ENCODE measurements around the gene SASH1. TPM values are rescaled to one million over a fixed set of nuclear protein-coding genes. Genes with fewer than 3 reads are reported as not detected.

The SASH1 gene
- total and polyA plus RNA-seq, 9 of the 15 experiments (the other 6 are each of a cell fraction or from before 2014, with no cell fraction given) = 0.35 to 3.5 (median 1.6) TPM

DNA sequence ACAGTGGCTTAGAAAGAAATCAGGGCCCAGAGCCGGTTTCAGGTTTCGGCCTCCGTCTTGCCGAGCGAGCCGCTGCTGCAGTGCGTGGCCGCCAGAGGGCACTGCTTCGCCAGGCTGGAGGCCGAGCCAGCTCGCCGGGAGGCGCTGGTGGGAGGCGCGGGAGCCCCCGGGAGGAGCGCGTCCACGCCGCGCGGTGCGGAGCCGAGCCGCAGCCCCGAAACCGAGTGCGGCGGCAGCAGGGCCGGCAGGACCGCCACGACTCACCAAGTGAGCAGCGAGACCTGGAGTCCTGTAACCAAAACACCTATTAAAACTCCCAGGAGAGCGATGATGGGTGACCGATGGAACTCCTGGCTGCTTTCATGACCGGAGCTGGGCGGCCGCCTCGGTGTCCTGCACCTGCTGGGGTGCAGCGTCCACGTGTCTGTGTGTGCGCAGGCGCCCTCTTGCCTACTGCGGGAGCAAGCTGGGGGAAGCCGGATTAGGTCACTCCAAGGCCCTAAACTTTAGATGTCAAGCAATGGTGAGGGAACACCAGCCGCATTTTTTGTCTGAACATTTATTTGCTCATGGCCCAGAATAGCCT is 217.3 kb downstream of the SASH1 start (continued):
- TF ChIP-seq FOXJ2 (tag; IDR thresholded peaks at IDR 0.05) (no peak), CREB1 (IDR thresholded peaks at IDR 0.05) (no peak), CREB1 (CRISPR knock-in tag; IDR thresholded peaks at IDR 0.05) (no peak), SMAD2 (IDR thresholded peaks at IDR 0.05; ENCODE audit: low read depth, low read length) (no peak), ZNF165 (CRISPR knock-in tag; IDR thresholded peaks at IDR 0.05; ENCODE audit: borderline replicate concordance) (no peak), IRF2 (CRISPR knock-in tag; IDR thresholded peaks at IDR 0.05) (0 out of 2 replicates have a peak, but pooled peaks have one; percentile 32), ZFX (CRISPR knock-in tag; IDR thresholded peaks at IDR 0.05) (no peak), RBM14 (IDR thresholded peaks at IDR 0.05; ENCODE audit: borderline replicate concordance, insufficient read depth, low read depth, low read length) (no peak), HNRNPK (IDR thresholded peaks at IDR 0.05; ENCODE audit: low read depth, low read length, poor library complexity, severe bottlenecking) (no peak), RFX5 (IDR thresholded peaks at IDR 0.05; ENCODE audit: low read depth, low read length) (no peak), DPF2 (IDR thresholded peaks at IDR 0.05) (no peak), EWSR1 (IDR thresholded peaks at IDR 0.05; ENCODE audit: borderline replicate concordance, low read depth, partially characterized antibody) (no peak), DACH1 (IDR thresholded peaks at IDR 0.05; ENCODE audit: partially characterized antibody) (no peak), RHOXF2B (CRISPR knock-in tag; conservative IDR thresholded peaks at IDR 0.05) (no peak), PRMT5 (CRISPR knock-in tag; IDR thresholded peaks at IDR 0.05) (no peak)
- TF ChIP-seq, protein P1, sequence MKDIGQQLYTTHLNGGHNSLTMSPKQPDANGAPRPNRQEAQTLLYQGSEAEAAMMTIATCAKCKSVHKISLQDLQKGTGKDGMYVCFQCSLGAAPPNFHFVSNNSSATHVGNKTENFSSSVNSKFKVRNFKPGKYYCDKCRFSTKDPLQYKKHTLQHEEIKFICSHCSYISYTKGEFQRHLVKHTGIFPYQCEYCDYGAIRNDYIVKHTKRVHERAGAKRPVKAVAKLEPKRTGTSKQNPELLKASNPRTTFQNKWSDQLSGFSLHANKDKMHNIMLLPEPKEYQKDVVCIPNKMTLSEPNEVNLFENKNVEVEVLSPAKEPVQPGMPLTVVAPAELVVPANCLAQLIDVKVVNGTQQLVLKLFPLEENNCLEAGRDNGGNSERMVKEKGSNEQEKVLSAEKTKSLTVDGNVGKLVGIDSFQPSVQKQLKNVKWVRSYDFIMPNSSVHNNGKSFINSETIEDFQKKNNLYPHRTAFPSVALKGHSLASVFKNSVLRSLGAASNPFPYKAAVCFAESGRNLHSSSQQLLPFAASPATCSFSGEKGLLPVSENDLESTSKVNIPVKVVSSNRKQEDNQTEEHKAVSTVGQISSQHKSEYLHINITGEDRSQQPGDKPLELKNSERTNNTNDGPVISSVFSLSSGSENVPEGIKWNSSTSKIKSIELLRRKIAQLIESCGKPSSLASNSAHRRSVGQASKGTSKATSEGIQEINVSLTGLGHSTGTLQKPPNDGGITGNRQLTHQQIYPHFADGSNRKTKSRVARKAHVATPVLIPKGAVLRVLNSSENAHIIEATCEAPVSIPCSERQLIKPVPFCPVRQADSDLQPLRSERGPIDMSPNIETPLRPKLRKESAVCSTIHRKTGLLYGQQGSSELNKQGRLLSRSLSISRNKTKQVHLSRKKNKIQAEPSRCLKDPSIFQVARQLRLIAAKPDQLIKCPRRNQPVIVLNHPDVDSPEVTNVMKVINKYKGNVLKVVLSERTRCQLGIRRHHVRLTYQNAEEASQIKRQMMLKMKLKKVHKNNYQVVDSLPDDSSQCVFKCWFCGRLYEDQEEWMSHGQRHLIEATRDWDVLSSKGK (CRISPR knock-in tag; IDR thresholded peaks at IDR 0.05) = no peak
- TF ChIP-seq, protein P2, sequence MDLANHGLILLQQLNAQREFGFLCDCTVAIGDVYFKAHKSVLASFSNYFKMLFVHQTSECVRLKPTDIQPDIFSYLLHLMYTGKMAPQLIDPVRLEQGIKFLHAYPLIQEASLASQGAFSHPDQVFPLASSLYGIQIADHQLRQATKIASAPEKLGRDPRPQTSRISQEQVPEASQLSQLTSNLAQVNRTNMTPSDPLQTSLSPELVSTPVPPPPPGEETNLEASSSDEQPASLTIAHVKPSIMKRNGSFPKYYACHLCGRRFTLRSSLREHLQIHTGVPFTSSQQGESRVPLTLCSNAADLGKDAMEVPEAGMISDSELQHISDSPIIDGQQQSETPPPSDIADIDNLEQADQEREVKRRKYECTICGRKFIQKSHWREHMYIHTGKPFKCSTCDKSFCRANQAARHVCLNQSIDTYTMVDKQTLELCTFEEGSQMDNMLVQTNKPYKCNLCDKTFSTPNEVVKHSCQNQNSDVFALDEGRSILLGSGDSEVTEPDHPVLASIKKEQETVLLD (IDR thresholded peaks at IDR 0.05) = no peak
